ENCODE data around the gene LDB2. TPM values are rescaled to one million over a fixed set of nuclear protein-coding genes. Genes with fewer than 3 reads are reported as not detected.

The LDB2 gene
- total RNA-seq, 3 donors from 2014 or later, result 4.7 to 19.9 (median 9.3) TPM

DNA sequence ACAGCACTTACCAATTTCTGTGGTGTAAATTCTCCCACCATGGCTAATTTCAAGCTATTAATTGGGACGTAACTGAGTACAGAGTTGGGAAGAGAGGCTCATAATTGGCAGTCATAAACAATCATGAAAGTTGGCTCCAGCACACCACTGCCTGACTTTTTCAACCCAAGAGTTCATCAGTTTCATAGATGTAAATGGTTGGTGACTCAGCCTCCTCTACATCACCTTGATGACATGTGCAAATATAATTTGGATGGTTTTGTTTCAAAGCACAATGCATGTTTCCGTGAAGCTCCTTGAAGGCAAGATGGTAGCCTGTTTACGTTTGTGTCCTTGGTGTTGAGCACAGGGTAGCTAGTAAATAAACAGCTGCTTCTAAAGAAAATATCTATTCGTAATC is 235.1 kb downstream of the LDB2 start:
- H3K4me3 ChIP-seq, result no peak overlapping the region
- ATAC-seq, result no peak
- TF ChIP-seq, protein P1, sequence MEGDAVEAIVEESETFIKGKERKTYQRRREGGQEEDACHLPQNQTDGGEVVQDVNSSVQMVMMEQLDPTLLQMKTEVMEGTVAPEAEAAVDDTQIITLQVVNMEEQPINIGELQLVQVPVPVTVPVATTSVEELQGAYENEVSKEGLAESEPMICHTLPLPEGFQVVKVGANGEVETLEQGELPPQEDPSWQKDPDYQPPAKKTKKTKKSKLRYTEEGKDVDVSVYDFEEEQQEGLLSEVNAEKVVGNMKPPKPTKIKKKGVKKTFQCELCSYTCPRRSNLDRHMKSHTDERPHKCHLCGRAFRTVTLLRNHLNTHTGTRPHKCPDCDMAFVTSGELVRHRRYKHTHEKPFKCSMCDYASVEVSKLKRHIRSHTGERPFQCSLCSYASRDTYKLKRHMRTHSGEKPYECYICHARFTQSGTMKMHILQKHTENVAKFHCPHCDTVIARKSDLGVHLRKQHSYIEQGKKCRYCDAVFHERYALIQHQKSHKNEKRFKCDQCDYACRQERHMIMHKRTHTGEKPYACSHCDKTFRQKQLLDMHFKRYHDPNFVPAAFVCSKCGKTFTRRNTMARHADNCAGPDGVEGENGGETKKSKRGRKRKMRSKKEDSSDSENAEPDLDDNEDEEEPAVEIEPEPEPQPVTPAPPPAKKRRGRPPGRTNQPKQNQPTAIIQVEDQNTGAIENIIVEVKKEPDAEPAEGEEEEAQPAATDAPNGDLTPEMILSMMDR (IDR thresholded peaks at IDR 0.05), result no peak

DNA sequence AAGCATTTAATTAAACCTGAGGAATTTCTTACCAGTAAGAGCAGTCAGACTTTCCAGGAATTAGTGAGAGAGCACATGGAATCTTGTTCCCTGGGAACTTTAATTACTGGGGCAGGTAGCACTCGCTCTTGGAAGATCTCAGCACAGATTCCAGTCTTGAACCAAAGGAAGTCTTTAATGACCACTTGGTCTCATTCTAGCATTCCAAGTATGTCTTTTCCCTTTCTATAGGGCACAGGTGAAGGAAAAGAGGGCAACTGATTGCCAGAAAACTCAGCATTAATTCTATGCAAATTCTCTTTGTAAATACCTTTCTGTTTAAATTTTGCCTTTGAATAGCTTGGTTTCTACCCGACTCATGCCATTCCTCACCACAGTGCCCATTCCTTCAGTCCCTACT is 236.6 kb downstream of the LDB2 start:
- Histone ChIP-seq H3K4me1 (ENCODE audit: low read depth) (no peaks in the 10 kb centered on the region), H3K9me3 (no peaks in the 10 kb centered on the region), H3K36me3 (ENCODE audit: low read depth) (no peaks in the 10 kb centered on the region), H3K4me3 (no peak overlapping the region)
- ATAC-seq (no peak), DNase-seq (no peak)
- intact Hi-C loops (cut with DNase I, micrococcal nuclease), result no loop called here
- TF ChIP-seq, protein P1 (IDR thresholded peaks at IDR 0.05), result no peak

More for the DNA sequence above, 235.1 kb downstream of the LDB2 start:
- no peak for DNase-seq
- Histone ChIP-seq H3K4me1 (ENCODE audit: low read depth) (no peaks in the 10 kb centered on the region), H3K9me3 (no peaks in the 10 kb centered on the region), H3K36me3 (ENCODE audit: low read depth) (no peaks in the 10 kb centered on the region)
- intact Hi-C loops (cut with DNase I, micrococcal nuclease), result no loop called here

DNA sequence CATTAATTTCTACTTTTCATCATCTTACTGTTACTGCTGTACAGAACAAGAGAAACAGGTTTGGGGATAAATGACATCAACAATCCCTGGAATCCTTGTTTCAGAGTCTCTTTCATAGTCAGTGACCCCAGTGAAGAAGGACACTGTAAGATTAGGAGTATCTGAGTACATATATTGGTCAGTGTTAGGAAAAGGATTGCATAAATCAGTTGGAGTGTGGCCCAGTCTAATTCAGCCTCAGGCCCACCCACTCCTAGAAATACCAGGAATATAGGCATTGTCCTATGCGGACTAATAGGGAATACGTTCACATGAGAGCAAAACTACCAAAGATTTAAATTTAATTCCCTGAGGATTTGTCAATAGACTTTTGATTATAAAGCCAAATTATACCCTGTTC is 237.8 kb downstream of the LDB2 start:
- ATAC-seq (no peak), DNase-seq (no peak)
- TF ChIP-seq, protein P1 (IDR thresholded peaks at IDR 0.05), result no peak
- H3K4me3 ChIP-seq, result no peak overlapping the region
- intact Hi-C loops (cut with DNase I, micrococcal nuclease), result no loop called here
- H3K36me3 ChIP-seq (ENCODE audit: low read depth), result no peaks in the 10 kb centered on the region
- H3K9me3 ChIP-seq, result no peaks in the 10 kb centered on the region
- no peaks in the 10 kb centered on the region for H3K4me1 ChIP-seq (ENCODE audit: low read depth)

DNA sequence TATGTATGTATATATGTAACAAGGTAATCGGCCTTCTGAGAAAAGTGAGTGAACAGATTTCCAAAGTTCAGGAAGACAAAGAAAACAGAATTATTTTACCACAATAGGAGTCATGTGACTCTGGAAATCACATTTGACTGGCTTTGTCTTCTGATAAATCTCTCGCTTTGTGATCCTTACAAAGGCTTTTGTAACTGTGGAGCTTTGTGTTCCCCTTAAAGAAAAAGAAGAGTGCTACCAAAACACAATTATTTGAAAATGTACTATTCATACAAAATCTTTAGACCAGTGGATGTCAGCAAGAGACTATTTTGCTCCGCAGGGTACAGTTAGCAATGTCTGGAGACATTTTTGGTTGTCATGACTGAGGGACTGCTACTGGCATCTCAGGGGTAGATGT is 238.8 kb downstream of the LDB2 start:
- no peaks in the 10 kb centered on the region for H3K4me1 ChIP-seq (ENCODE audit: low read depth)
- intact Hi-C loops (cut with DNase I, micrococcal nuclease), result no loop called here
- ATAC-seq (no peak), DNase-seq (no peak)
- TF ChIP-seq, protein P1 (IDR thresholded peaks at IDR 0.05), result no peak
- no peaks in the 10 kb centered on the region for H3K9me3 ChIP-seq
- H3K4me3 ChIP-seq, result no peak overlapping the region
- no peaks in the 10 kb centered on the region for H3K36me3 ChIP-seq (ENCODE audit: low read depth)

DNA sequence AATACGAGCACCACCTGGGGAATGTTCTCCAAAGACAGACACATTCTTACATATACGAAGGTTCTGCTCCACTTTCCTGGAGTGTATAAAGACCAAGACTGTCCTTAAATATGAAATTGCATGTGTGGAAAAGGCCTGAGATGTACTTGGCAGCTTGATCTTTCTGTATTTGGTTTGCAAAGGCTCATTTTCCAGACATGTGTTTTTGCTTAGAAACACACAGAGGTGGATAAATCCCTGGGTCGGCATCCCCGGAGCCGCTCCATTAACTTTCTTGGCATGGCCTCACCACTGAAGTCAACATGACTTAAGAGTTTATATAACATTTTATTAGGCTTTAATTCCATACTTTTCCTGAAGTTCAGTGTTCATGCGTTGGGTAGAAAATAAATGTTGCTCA is 239.4 kb downstream of the LDB2 start:
- Histone ChIP-seq H3K4me1 (ENCODE audit: low read depth) (no peaks in the 10 kb centered on the region), H3K9me3 (no peaks in the 10 kb centered on the region), H3K4me3 (no peak overlapping the region), H3K36me3 (ENCODE audit: low read depth) (no peaks in the 10 kb centered on the region)
- TF ChIP-seq, protein P1 (IDR thresholded peaks at IDR 0.05), result no peak
- intact Hi-C loops (cut with DNase I, micrococcal nuclease), result no loop called here
- ATAC-seq, result no peak
- DNase-seq, result no peak

DNA sequence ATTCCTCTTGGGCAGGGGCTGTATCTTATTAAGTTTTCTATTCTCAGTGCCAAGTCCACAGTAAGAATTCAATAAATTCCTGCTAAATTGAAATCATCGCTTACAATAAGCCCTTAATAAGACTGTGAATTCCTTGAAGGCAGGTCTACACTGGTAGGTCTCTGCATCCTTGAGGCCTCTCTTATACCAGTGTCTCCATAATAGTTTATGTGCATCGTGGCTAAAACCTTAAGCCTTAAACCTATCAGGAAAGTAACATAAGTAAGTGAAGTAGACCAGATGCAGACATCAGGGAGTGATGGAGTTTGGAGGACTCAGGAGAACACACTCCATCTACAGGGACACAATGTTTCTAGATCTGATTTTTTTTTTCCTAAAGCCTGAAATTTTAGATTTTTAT is 240.3 kb downstream of the LDB2 start:
- ATAC-seq (no peak), DNase-seq (no peak)
- intact Hi-C loops (cut with DNase I, micrococcal nuclease), result no loop called here
- TF ChIP-seq, protein P1 (IDR thresholded peaks at IDR 0.05), result no peak
- Histone ChIP-seq H3K9me3 (no peaks in the 10 kb centered on the region), H3K4me1 (ENCODE audit: low read depth) (no peaks in the 10 kb centered on the region), H3K36me3 (ENCODE audit: low read depth) (no peaks in the 10 kb centered on the region), H3K4me3 (no peak overlapping the region)

Measured in mucosa of descending colon (tissue), 3 donors.